ENCODE results near the gene CDK15. TPM values are rescaled to one million over a fixed set of nuclear protein-coding genes. Genes with fewer than 3 reads are reported as not detected.

The CDK15 gene
- total RNA-seq, 2 donors from 2014 or later: 0.52 TPM; not detected in 1

GRCh38 chr2:201916565-201916964 lies 110.2 kb downstream of the CDK15 start:
- Histone ChIP-seq H3K9me3 (no peaks in the 10 kb centered on the region), H3K27me3 (no peaks in the 10 kb centered on the region), H3K4me3 (no peak overlapping the region), H3K27ac (no peak overlapping the region), H3K4me1 (no peaks in the 10 kb centered on the region), H3K36me3 (replicated peaks in 1 of 2; ENCODE audit: insufficient read depth in 1 of 2, low read depth in 2 of 2) (no peaks in the 10 kb centered on the region)
- WGBS, 2 donors: 100% methylated on average over 4 of the region's 4 CpGs; no CpG with 5 or more reads in 1 of the 2 donors
- TF ChIP-seq POLR2A (IDR thresholded peaks at IDR 0.05) (no peak), CTCF (IDR thresholded peaks at IDR 0.05) (no peak)
- DNase-seq (no peak), ATAC-seq (no peak)
- intact Hi-C loops (cut with DNase I): no loop called here

- no peak overlapping the region for H3K27ac ChIP-seq
- ATAC-seq (no peak), DNase-seq (no peak)
- WGBS, 2 donors: 59 to 61% methylated on average over 10 of the region's 10 CpGs
- no peaks in the 10 kb centered on the region for H3K9me3 ChIP-seq
- TF ChIP-seq POLR2A (IDR thresholded peaks at IDR 0.05) (no peak), CTCF (IDR thresholded peaks at IDR 0.05) (no peak)
- H3K4me1 ChIP-seq: no peaks in the 10 kb centered on the region
- intact Hi-C loops (cut with DNase I): no loop called here
- H3K4me3 ChIP-seq: no peak overlapping the region
- H3K27me3 ChIP-seq: no peaks in the 10 kb centered on the region
- H3K36me3 ChIP-seq (replicated peaks in 1 of 2; ENCODE audit: insufficient read depth in 1 of 2, low read depth in 2 of 2): no peaks in the 10 kb centered on the region
Measured at GRCh38 chr2:201918616-201919307, 112.4 kb downstream of the CDK15 start.

GRCh38 chr2:201919308-201919634 lies 112.9 kb downstream of the CDK15 start:
- TF ChIP-seq CTCF (IDR thresholded peaks at IDR 0.05): no peak
- TF ChIP-seq POLR2A (IDR thresholded peaks at IDR 0.05): no peak
- 52 to 53% methylated on average over 6 of the region's 6 CpGs for WGBS, 2 donors
- no peaks in the 10 kb centered on the region for H3K36me3 ChIP-seq (replicated peaks in 1 of 2; ENCODE audit: insufficient read depth in 1 of 2, low read depth in 2 of 2)
- H3K4me3 ChIP-seq: no peak overlapping the region
- H3K27ac ChIP-seq: no peak overlapping the region
- DNase-seq: no peak
- no peaks in the 10 kb centered on the region for H3K27me3 ChIP-seq
- intact Hi-C loops (cut with DNase I): no loop called here
- H3K4me1 ChIP-seq: no peaks in the 10 kb centered on the region
- H3K9me3 ChIP-seq: no peaks in the 10 kb centered on the region
- no peak for ATAC-seq

GRCh38 chr2:201923436-201924328 lies 117.3 kb downstream of the CDK15 start:
- ATAC-seq (no peak), DNase-seq (no peak)
- no peak overlapping the region for H3K27ac ChIP-seq
- no peaks in the 10 kb centered on the region for H3K4me1 ChIP-seq
- WGBS, 2 donors: 73 to 77% methylated on average over 6 to 10 of the region's 10 CpGs
- H3K36me3 ChIP-seq (replicated peaks in 1 of 2; ENCODE audit: insufficient read depth in 1 of 2, low read depth in 2 of 2): no peaks in the 10 kb centered on the region
- TF ChIP-seq POLR2A (IDR thresholded peaks at IDR 0.05): no peak
- no peak for TF ChIP-seq CTCF (IDR thresholded peaks at IDR 0.05)
- no peaks in the 10 kb centered on the region for H3K27me3 ChIP-seq
- H3K9me3 ChIP-seq: no peaks in the 10 kb centered on the region
- H3K4me3 ChIP-seq: no peak overlapping the region
- intact Hi-C loops (cut with DNase I): no loop called here

All from body of pancreas (tissue), 4 donors.